NCI-H460 (cell line): ENCODE data around the gene CERCAM. TPM values are rescaled to one million over a fixed set of nuclear protein-coding genes. Genes with fewer than 3 reads are reported as not detected.
"Not testable (repeated sequence)": the region's sequence is repeated elsewhere in the genome, so short reads cannot be mapped to it uniquely, and the experiment has no call there.

ENCODE experiments used
- DNase-seq: peaks from one replicate; pipeline ENCODE4 v3.0.0-alpha.2; 2016; ENCODE audit warnings: low read depth; ENCODE audit errors: extremely low read depth
- total RNA-seq: library from RNA; depleted of rRNA; stranded (reverse); fragments of >200 nt; shearing (Covaris generic); gene quantifications from 2 replicates; pipeline ENCODE4 v1.2.3, GENCODE V29; 2014

Gene CERCAM
- total RNA-seq, 1 experiment from 2014 or later, result 13.9 TPM

- no peak for DNase-seq
Observed at GRCh38 chr9:128416432-128417019, 4.1 kb upstream of the CERCAM start.

- DNase-seq, result no peak
Observed at GRCh38 chr9:128419061-128419925, 1.4 kb upstream of the CERCAM start.

- DNase-seq, result peak; percentile 55
Observed at GRCh38 chr9:128420060-128420650, 502 bp upstream of the CERCAM start.

GRCh38 chr9:128421482-128421996 lies 882 bp downstream of the CERCAM start:
- no peak for DNase-seq

- DNase-seq, result not testable (repeated sequence)
Observed at GRCh38 chr9:128422022-128422782, 1.5 kb downstream of the CERCAM start.

- no peak for DNase-seq
Observed at GRCh38 chr9:128422783-128423150, 2.1 kb downstream of the CERCAM start.

- DNase-seq, result not testable (repeated sequence)
Observed at GRCh38 chr9:128423356-128423755, 2.7 kb downstream of the CERCAM start.

GRCh38 chr9:128424268-128424780 lies 3.7 kb downstream of the CERCAM start:
- DNase-seq, result no peak

- no peak for DNase-seq
Observed at GRCh38 chr9:128428644-128429512, 8.2 kb downstream of the CERCAM start.

- no peak for DNase-seq
Observed at GRCh38 chr9:128429513-128430086, 8.9 kb downstream of the CERCAM start.

GRCh38 chr9:128431207-128431606 lies 10.6 kb downstream of the CERCAM start:
- no peak for DNase-seq

- DNase-seq, result no peak
Observed at GRCh38 chr9:128434340-128434739, 13.7 kb downstream of the CERCAM start.

- DNase-seq, result no peak
Observed at GRCh38 chr9:128435611-128436010, 15.0 kb downstream of the CERCAM start.

GRCh38 chr9:128438343-128439109 lies 17.9 kb downstream of the CERCAM start:
- DNase-seq, result peak; percentile 76

GRCh38 chr9:128439273-128439672 lies 18.6 kb downstream of the CERCAM start:
- DNase-seq, result no peak

GRCh38 chr9:128442150-128442549 lies 21.5 kb downstream of the CERCAM start:
- no peak for DNase-seq

- not testable (repeated sequence) for DNase-seq
Observed at GRCh38 chr9:128446505-128446904, 25.8 kb downstream of the CERCAM start.

- DNase-seq, result no peak
Observed at GRCh38 chr9:128448746-128449145, 28.1 kb downstream of the CERCAM start.
